ENCODE data around the gene SPON1.
A peak's percentile ranks its signal among the peaks of the same experiment; 100 is the strongest.
"Not testable (repeated sequence)": the region's sequence is repeated elsewhere in the genome, so short reads cannot be mapped to it uniquely, and the experiment has no call there.

The SPON1 gene

DNA sequence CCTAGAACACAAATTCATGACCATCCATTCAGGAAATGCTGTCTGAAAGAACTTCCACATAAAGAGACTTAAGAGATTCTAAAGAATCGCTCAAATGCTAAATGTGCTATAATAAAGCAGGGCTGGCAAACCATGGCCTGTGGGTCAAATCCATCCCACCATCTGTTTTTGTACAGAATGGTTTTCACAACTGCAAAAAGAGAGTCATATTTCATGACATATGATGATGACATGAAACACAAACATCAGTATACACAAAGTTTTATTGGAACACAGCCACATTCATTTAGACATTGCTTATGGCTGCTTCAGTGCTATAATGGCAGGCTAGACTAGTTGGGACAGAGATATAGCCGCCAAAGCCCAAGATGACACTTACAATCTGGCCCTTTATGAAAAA lies 311.4 kb downstream of the SPON1 start:
- no peak overlapping the region for H2AK5ac ChIP-seq (ENCODE audit: low read length, severe bottlenecking)
- no peak overlapping the region for H3K27ac ChIP-seq (ENCODE audit: low read length, poor library complexity, severe bottlenecking)
- no peak overlapping the region for H3K4me3 ChIP-seq (ENCODE audit: insufficient read depth in 1 of 2, low read depth in 1 of 2, low read length in 2 of 2)
- H3K4me1 ChIP-seq (ENCODE audit: control insufficient read depth, insufficient read depth, low read depth, low read length): no peaks in the 10 kb centered on the region
- H2BK120ac ChIP-seq (ENCODE audit: low read depth, low read length): no peak overlapping the region
- no peak overlapping the region for H3K4me2 ChIP-seq (ENCODE audit: low read length, poor library complexity, severe bottlenecking)
- no peak overlapping the region for H3K4ac ChIP-seq (ENCODE audit: low read depth in 1 of 2, low read length in 2 of 2)
- H3K36me3 ChIP-seq (ENCODE audit: control insufficient read depth in 1 of 2, insufficient read depth in 2 of 2, low read depth in 1 of 2, low read length in 2 of 2): peaks cover 21 to 70% of the 10 kb centered on the region in 2 experiments
- H3K9me3 ChIP-seq (ENCODE audit: control insufficient read depth, low read length): no peaks in the 10 kb centered on the region
- H3K27me3 ChIP-seq (ENCODE audit: control insufficient read depth in 1 of 2, insufficient read depth in 1 of 2, low read length in 2 of 2): no peaks in the 10 kb centered on the region
- no peak overlapping the region for H2AFZ ChIP-seq (ENCODE audit: low read depth, low read length)
- no peak overlapping the region for H2BK12ac ChIP-seq (ENCODE audit: low read length in 2 of 2)
- no peak overlapping the region for H4K8ac ChIP-seq (ENCODE audit: low read length)
- H3K23ac ChIP-seq (ENCODE audit: low read length in 2 of 2): no peak overlapping the region
- 94% methylated on average over 2 of the region's 2 CpGs for WGBS
- no peak overlapping the region for H4K91ac ChIP-seq (ENCODE audit: low read length)
- no peak for DNase-seq
- H2BK15ac ChIP-seq (ENCODE audit: low read depth, poor library complexity, severe bottlenecking): no peak overlapping the region
- peaks cover 15% of the 10 kb centered on the region for H3K79me1 ChIP-seq (replicated peaks; ENCODE audit: low read length, poor library complexity, severe bottlenecking)
- no peak overlapping the region for H3K9ac ChIP-seq (ENCODE audit: low read length)
- H3K14ac ChIP-seq (ENCODE audit: low read length in 2 of 2): no peak overlapping the region
- no peak overlapping the region for H3K18ac ChIP-seq (ENCODE audit: low read depth in 1 of 2, low read length in 2 of 2)
- no peak overlapping the region for H2BK5ac ChIP-seq (ENCODE audit: low read depth, low read length, poor library complexity, severe bottlenecking)

DNA sequence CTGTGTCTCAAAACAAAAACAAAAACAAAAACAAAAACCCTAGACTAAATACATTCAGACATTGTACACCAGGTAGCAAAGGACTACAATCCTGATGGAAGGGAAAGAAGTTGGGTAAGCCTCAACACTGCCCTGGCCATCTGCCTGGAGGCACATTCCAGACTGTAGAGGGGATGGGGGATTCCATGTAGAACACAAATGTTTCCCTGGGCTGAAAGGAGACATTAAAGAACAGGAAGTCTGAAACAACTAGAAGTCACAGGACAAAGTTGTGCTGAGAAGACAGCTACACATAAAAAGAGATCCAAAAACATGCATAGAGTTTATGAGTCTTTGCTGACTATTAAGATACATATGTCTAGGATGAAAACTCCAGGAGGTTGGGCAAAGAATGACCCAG lies 312.6 kb downstream of the SPON1 start:
- no peak overlapping the region for H3K4me3 ChIP-seq (ENCODE audit: insufficient read depth in 1 of 2, low read depth in 1 of 2, low read length in 2 of 2)
- H3K4ac ChIP-seq (ENCODE audit: low read depth in 1 of 2, low read length in 2 of 2): no peak overlapping the region
- H3K18ac ChIP-seq (ENCODE audit: low read depth in 1 of 2, low read length in 2 of 2): no peak overlapping the region
- no peak overlapping the region for H3K4me2 ChIP-seq (ENCODE audit: low read length, poor library complexity, severe bottlenecking)
- no peaks in the 10 kb centered on the region for H3K4me1 ChIP-seq (ENCODE audit: control insufficient read depth, insufficient read depth, low read depth, low read length)
- no peak overlapping the region for H3K23ac ChIP-seq (ENCODE audit: low read length in 2 of 2)
- H3K14ac ChIP-seq (ENCODE audit: low read length in 2 of 2): no peak overlapping the region
- no peak overlapping the region for H3K9ac ChIP-seq (ENCODE audit: low read length)
- H4K91ac ChIP-seq (ENCODE audit: low read length): no peak overlapping the region
- no peak overlapping the region for H3K27ac ChIP-seq (ENCODE audit: low read length, poor library complexity, severe bottlenecking)
- H3K36me3 ChIP-seq (ENCODE audit: control insufficient read depth in 1 of 2, insufficient read depth in 2 of 2, low read depth in 1 of 2, low read length in 2 of 2): peaks cover 14 to 77% of the 10 kb centered on the region in 2 experiments
- no peak overlapping the region for H2BK120ac ChIP-seq (ENCODE audit: low read depth, low read length)
- H3K79me1 ChIP-seq (replicated peaks; ENCODE audit: low read length, poor library complexity, severe bottlenecking): peaks cover 13% of the 10 kb centered on the region
- no peak overlapping the region for H2AFZ ChIP-seq (ENCODE audit: low read depth, low read length)
- no peaks in the 10 kb centered on the region for H3K27me3 ChIP-seq (ENCODE audit: control insufficient read depth in 1 of 2, insufficient read depth in 1 of 2, low read length in 2 of 2)
- H3K9me3 ChIP-seq (ENCODE audit: control insufficient read depth, low read length): no peaks in the 10 kb centered on the region
- no peak overlapping the region for H2AK5ac ChIP-seq (ENCODE audit: low read length, severe bottlenecking)
- H4K8ac ChIP-seq (ENCODE audit: low read length): no peak overlapping the region
- H2BK5ac ChIP-seq (ENCODE audit: low read depth, low read length, poor library complexity, severe bottlenecking): no peak overlapping the region
- peak; percentile 21 for DNase-seq
- no peak overlapping the region for H2BK15ac ChIP-seq (ENCODE audit: low read depth, poor library complexity, severe bottlenecking)
- H2BK12ac ChIP-seq (ENCODE audit: low read length in 2 of 2): no peak overlapping the region

DNA sequence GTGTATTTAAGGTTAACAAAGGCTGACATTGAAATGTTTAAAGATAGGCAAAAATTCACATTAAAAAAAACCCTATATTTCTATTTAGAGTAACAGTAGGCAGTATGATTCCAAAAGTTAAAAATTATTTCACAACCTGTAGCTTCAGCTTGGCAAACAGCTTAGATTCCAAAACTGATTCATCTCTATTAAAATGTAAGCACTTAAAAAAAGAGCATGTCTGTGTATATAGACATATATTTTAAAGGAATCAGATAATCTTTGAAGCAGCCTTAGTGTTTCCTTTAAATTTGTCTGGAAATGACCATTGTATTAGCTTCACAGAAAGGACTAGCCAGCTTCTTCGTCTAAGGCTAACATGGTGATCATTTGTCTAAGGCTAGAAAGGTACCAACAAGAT lies 316.3 kb downstream of the SPON1 start:
- peak overlapping the region; percentile 47 for H3K9ac ChIP-seq (ENCODE audit: low read length)
- not testable (repeated sequence) for H3K4me1 ChIP-seq (ENCODE audit: control insufficient read depth, insufficient read depth, low read depth, low read length); H4K8ac ChIP-seq (ENCODE audit: low read length); H3K18ac ChIP-seq (ENCODE audit: low read depth in 1 of 2, low read length in 2 of 2); H3K27me3 ChIP-seq (ENCODE audit: control insufficient read depth in 1 of 2, insufficient read depth in 1 of 2, low read length in 2 of 2); H3K4me3 ChIP-seq (ENCODE audit: insufficient read depth in 1 of 2, low read depth in 1 of 2, low read length in 2 of 2); H3K27ac ChIP-seq (ENCODE audit: low read length, poor library complexity, severe bottlenecking); H3K4ac ChIP-seq (ENCODE audit: low read depth in 1 of 2, low read length in 2 of 2); H2BK15ac ChIP-seq (ENCODE audit: low read depth, poor library complexity, severe bottlenecking); H2AFZ ChIP-seq (ENCODE audit: low read depth, low read length); H4K91ac ChIP-seq (ENCODE audit: low read length); DNase-seq; H2BK5ac ChIP-seq (ENCODE audit: low read depth, low read length, poor library complexity, severe bottlenecking); H2BK12ac ChIP-seq (ENCODE audit: low read length in 2 of 2); H3K23ac ChIP-seq (ENCODE audit: low read length in 2 of 2); H3K14ac ChIP-seq (ENCODE audit: low read length in 2 of 2); H3K9me3 ChIP-seq (ENCODE audit: control insufficient read depth, low read length); H3K4me2 ChIP-seq (ENCODE audit: low read length, poor library complexity, severe bottlenecking); H3K79me1 ChIP-seq (replicated peaks; ENCODE audit: low read length, poor library complexity, severe bottlenecking); H2BK120ac ChIP-seq (ENCODE audit: low read depth, low read length); H2AK5ac ChIP-seq (ENCODE audit: low read length, severe bottlenecking)
- peaks cover 9 to 70% of the 10 kb centered on the region in 2 experiments for H3K36me3 ChIP-seq (ENCODE audit: control insufficient read depth in 1 of 2, insufficient read depth in 2 of 2, low read depth in 1 of 2, low read length in 2 of 2)
- WGBS: 100% methylated on average over 1 of the region's 1 CpG

DNA sequence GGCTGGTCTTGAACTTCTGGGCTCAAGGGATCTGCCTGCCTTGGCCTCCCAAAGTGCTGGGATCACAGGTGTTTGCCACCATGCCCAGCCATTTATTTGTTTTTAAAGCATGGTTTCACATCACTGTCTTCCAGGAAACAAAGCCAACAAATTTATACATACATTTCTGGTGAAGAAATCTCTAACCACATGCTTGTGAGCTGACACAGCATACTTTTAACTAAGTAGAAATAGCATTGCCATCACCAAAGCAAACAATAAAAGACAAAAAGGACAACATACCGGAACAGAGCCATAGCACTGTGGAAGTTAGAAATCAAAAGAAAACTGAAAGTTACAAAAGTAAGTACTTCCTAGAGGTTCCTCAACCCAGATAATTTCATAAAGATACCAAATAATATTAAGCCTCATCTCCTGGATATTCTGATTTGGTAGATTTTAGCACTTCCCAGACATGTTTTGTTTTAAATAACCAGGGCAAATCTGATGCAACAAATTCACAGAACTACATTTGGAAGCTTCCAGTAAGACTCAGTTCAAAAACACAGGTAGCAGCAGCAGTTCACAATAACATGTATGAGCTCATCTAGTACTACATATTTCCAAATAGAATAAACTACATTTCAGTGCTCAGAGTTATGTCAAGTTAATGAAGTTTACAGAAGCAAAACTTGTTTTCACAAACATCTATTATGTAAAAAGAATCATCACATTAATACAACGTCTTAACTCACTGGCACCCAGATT lies 325.8 kb downstream of the SPON1 start:
- peak overlapping the region in 1 of 2 experiments; percentile 54 for H3K18ac ChIP-seq (ENCODE audit: low read depth in 1 of 2, low read length in 2 of 2)
- peak overlapping the region; percentile 66 for H2BK5ac ChIP-seq (ENCODE audit: low read depth, low read length, poor library complexity, severe bottlenecking)
- no peak overlapping the region for H3K4me2 ChIP-seq (ENCODE audit: low read length, poor library complexity, severe bottlenecking)
- peaks cover 3% of the 10 kb centered on the region for H3K4me1 ChIP-seq (ENCODE audit: control insufficient read depth, insufficient read depth, low read depth, low read length)
- no peak overlapping the region for H3K4ac ChIP-seq (ENCODE audit: low read depth in 1 of 2, low read length in 2 of 2)
- no peak overlapping the region for H3K23ac ChIP-seq (ENCODE audit: low read length in 2 of 2)
- H2AK5ac ChIP-seq (ENCODE audit: low read length, severe bottlenecking): peak overlapping the region; percentile 63
- no peaks in the 10 kb centered on the region for H3K9me3 ChIP-seq (ENCODE audit: control insufficient read depth, low read length)
- H3K79me1 ChIP-seq (replicated peaks; ENCODE audit: low read length, poor library complexity, severe bottlenecking): peaks cover 17% of the 10 kb centered on the region
- no peaks in the 10 kb centered on the region for H3K27me3 ChIP-seq (ENCODE audit: control insufficient read depth in 1 of 2, insufficient read depth in 1 of 2, low read length in 2 of 2)
- H2AFZ ChIP-seq (ENCODE audit: low read depth, low read length): no peak overlapping the region
- peak overlapping the region; percentile 84 for H3K27ac ChIP-seq (ENCODE audit: low read length, poor library complexity, severe bottlenecking)
- no peak overlapping the region for H3K14ac ChIP-seq (ENCODE audit: low read length in 2 of 2)
- peak; percentile 82 for DNase-seq
- no peak overlapping the region for H2BK120ac ChIP-seq (ENCODE audit: low read depth, low read length)
- no peak overlapping the region for H2BK15ac ChIP-seq (ENCODE audit: low read depth, poor library complexity, severe bottlenecking)
- no peak overlapping the region for H4K8ac ChIP-seq (ENCODE audit: low read length)
- H3K36me3 ChIP-seq (ENCODE audit: control insufficient read depth in 1 of 2, insufficient read depth in 2 of 2, low read depth in 1 of 2, low read length in 2 of 2): peaks cover 14 to 77% of the 10 kb centered on the region in 2 experiments
- H3K4me3 ChIP-seq (ENCODE audit: insufficient read depth in 1 of 2, low read depth in 1 of 2, low read length in 2 of 2): no peak overlapping the region
- 88% methylated on average over 1 of the region's 2 CpGs for WGBS
- H4K91ac ChIP-seq (ENCODE audit: low read length): no peak overlapping the region
- peak overlapping the region; percentile 72 for H3K9ac ChIP-seq (ENCODE audit: low read length)
- no peak overlapping the region for H2BK12ac ChIP-seq (ENCODE audit: low read length in 2 of 2)
